Measurements from ENCODE around the gene AEBP2. TPM values are rescaled to one million over a fixed set of nuclear protein-coding genes. Genes with fewer than 3 reads are reported as not detected.

AEBP2 gene
- total RNA-seq, 1 experiment from 2014 or later = 50.3 TPM

DNA sequence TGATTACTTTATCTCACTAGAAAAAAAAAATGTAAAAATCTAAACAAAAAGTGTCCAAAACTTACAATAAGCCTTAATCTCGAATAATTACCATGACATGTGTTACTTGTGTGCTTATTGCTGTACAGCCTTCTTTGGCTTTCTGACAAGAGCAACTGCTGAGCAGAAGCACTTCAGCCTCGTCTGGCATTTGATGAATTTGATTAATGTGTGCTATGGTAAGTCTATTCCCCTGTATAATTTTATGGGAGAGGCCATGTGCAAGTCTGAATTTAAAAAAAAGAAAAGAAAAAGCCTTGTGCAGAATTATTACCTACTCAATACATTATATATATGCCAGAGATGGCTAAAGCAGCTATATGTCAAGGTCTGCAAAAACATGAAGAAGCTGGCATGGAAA is 113.9 kb downstream of the AEBP2 start:
- no peaks in the 10 kb centered on the region for H3K4me1 ChIP-seq (replicated peaks; ENCODE audit: insufficient read depth)
- H3K4me2 ChIP-seq = no peak overlapping the region
- no TSS peak for BruUV-seq (replicated peaks)
- H3K9me3 ChIP-seq (ENCODE audit: insufficient read depth, low read depth) = no peaks in the 10 kb centered on the region
- H3K27me3 ChIP-seq (ENCODE audit: insufficient read depth, low read depth) = no peaks in the 10 kb centered on the region
- TF ChIP-seq, protein P1, sequence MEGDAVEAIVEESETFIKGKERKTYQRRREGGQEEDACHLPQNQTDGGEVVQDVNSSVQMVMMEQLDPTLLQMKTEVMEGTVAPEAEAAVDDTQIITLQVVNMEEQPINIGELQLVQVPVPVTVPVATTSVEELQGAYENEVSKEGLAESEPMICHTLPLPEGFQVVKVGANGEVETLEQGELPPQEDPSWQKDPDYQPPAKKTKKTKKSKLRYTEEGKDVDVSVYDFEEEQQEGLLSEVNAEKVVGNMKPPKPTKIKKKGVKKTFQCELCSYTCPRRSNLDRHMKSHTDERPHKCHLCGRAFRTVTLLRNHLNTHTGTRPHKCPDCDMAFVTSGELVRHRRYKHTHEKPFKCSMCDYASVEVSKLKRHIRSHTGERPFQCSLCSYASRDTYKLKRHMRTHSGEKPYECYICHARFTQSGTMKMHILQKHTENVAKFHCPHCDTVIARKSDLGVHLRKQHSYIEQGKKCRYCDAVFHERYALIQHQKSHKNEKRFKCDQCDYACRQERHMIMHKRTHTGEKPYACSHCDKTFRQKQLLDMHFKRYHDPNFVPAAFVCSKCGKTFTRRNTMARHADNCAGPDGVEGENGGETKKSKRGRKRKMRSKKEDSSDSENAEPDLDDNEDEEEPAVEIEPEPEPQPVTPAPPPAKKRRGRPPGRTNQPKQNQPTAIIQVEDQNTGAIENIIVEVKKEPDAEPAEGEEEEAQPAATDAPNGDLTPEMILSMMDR (conservative IDR thresholded peaks at IDR 0.05) = no peak
- no peak for TF ChIP-seq EZH2 (IDR thresholded peaks at IDR 0.05; ENCODE audit: low read depth)
- no peaks in the 10 kb centered on the region for H4K20me1 ChIP-seq (ENCODE audit: insufficient read depth)
- no peaks in the 10 kb centered on the region for H3F3A ChIP-seq (ENCODE audit: insufficient read depth, low read depth)
- H3K79me2 ChIP-seq (ENCODE audit: low read depth) = no peaks in the 10 kb centered on the region
- DNase-seq = no peak
- ChIA-PET CTCF (no interaction called here), POLR2A (ENCODE audit: unreplicated experiment) (no interaction called here)
- H3K36me3 ChIP-seq (ENCODE audit: low read depth) = no peaks in the 10 kb centered on the region
- H3K9me2 ChIP-seq (ENCODE audit: insufficient read depth) = no peaks in the 10 kb centered on the region; the same call in 1 of the 2 replicates
- H3K4me3 ChIP-seq = no peak overlapping the region
- intact Hi-C loops (cut with micrococcal nuclease; ENCODE audit: unreplicated experiment) = no loop called here
- H3K27ac ChIP-seq = no peak overlapping the region
- H2AFZ ChIP-seq = no peak overlapping the region

GRCh38 chr12:19561411-19561961 is 122.2 kb downstream of the AEBP2 start:
- CTCF ChIA-PET = interaction anchor here (0.5 kb wide), 1 partner anchor 187 kb away, joined by 3 read pairs; no protein-coding TSS in a partner anchor
- no peaks in the 10 kb centered on the region; the same call in 1 of the 2 replicates for H3F3A ChIP-seq (ENCODE audit: insufficient read depth, low read depth)
- intact Hi-C loops (cut with micrococcal nuclease; ENCODE audit: unreplicated experiment) = no loop called here
- H3K4me1 ChIP-seq (replicated peaks; ENCODE audit: insufficient read depth) = no peaks in the 10 kb centered on the region
- H3K9me3 ChIP-seq (ENCODE audit: insufficient read depth, low read depth) = no peaks in the 10 kb centered on the region
- no peak overlapping the region for H2AFZ ChIP-seq
- no peaks in the 10 kb centered on the region; the same call in 1 of the 2 replicates for H3K9me2 ChIP-seq (ENCODE audit: insufficient read depth)
- H4K20me1 ChIP-seq (ENCODE audit: insufficient read depth) = no peaks in the 10 kb centered on the region
- BruUV-seq (replicated peaks) = no TSS peak
- no peaks in the 10 kb centered on the region for H3K79me2 ChIP-seq (ENCODE audit: low read depth)
- no peak overlapping the region for H3K4me2 ChIP-seq
- no peak overlapping the region for H3K27ac ChIP-seq
- H3K36me3 ChIP-seq (ENCODE audit: low read depth) = no peaks in the 10 kb centered on the region
- TF ChIP-seq, protein P1 (conservative IDR thresholded peaks at IDR 0.05) = no peak
- TF ChIP-seq EZH2 (IDR thresholded peaks at IDR 0.05; ENCODE audit: low read depth) = no peak
- POLR2A ChIA-PET (ENCODE audit: unreplicated experiment) = no interaction called here
- no peak overlapping the region for H3K4me3 ChIP-seq
- no peaks in the 10 kb centered on the region for H3K27me3 ChIP-seq (ENCODE audit: insufficient read depth, low read depth)
- no peak for DNase-seq
